Stimulated activated CD8-positive, alpha-beta memory T cell treated with anti-CD3 and anti-CD28 coated beads, Interleukin-7, amount 100 ng/mL, for 24 hours (primary cell): ENCODE data around the gene TARS2.

ENCODE experiments used
- DNase-seq: peaks from one replicate; pipeline ENCODE4 v3.0.0-alpha.2; 2020; ENCODE audit warnings: low read depth

The TARS2 gene

DNA sequence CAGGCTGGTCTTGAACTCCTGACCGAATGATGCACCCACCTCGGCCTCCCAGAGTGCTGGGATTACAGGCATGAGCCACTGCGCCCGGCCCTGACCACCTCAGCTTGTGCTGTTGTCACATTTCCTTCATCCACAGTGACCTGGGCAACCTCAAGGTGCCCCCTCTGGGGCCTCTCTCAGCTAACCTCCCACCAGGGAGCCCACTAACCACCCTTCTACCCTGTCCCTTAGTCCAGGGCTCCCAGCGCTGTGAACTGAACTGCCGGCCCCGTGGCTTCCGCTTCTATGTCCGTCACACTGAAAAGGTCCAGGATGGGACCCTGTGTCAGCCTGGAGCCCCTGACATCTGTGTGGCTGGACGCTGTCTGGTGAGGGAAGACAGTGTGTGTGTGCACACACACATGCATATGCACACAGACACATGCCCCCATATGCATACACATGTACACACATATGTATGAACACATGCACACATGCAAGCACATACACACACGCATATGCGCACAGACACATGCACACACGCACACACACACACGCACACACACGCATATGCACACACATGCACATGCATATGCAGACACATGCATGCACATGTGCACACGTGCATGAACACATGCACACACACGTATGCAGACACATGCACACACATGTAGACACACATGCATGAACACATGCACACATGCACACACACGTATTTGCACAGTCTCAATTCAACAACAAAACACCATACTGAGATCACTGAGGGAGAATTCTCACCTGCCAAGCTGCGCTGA is 68.2 kb downstream of the TARS2 start:
- DNase-seq: no peak

DNA sequence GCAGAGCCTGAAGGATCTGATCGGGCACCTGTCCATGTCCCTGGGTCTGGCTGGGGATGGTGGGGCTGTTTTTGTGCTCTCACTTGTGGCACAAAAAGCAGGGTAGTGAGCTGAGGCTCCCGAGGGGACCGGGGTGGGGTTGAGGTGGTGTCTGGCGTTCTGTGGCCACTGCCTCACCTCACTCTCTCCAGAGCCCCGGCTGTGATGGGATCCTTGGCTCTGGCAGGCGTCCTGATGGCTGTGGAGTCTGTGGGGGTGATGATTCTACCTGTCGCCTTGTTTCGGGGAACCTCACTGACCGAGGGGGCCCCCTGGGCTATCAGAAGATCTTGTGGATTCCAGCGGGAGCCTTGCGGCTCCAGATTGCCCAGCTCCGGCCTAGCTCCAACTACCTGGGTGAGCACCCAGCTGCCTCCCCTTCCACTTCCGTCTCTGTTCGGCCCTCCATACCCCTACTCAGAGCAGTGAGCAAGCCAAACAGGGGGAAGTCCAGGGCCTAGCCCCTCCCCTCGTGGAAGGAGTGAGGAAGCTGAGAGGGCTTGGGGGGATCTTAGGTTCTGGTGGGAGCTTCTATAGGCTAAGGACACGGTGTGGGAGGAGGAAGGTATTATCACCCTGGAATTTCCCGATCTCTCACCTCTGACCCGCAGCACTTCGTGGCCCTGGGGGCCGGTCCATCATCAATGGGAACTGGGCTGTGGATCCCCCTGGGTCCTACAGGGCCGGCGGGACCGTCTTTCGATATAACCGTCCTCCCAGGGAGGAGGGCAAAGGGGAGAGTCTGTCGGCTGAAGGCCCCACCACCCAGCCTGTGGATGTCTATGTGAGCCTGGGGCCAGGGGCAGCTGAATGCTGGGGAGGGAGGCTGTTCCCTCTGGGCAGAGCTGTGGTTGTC is 69.0 kb downstream of the TARS2 start:
- no peak for DNase-seq

DNA sequence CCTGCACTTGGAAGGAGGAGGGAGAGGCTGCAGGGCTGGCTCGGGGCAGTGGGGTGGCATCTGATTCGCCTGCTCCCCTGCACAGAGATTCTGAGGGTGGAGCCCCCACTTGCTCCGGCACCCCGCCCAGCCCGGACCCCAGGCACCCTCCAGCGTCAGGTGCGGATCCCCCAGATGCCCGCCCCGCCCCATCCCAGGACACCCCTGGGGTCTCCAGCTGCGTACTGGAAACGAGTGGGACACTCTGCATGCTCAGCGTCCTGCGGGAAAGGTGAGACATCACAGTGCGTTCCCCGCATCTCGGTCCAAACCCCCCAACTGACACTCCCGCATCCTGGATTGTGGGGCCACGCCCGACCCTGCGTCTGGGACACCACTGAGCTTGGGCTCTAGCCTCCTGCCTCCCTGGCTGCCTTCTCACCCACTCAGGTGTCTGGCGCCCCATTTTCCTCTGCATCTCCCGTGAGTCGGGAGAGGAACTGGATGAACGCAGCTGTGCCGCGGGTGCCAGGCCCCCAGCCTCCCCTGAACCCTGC is 69.9 kb downstream of the TARS2 start:
- DNase-seq: no peak
